ENCODE data around the gene RALGPS1. TPM values are rescaled to one million over a fixed set of nuclear protein-coding genes. Genes with fewer than 3 reads are reported as not detected.

Gene RALGPS1
- total and polyA plus RNA-seq, 2 of the 8 experiments (the other 6 are each of a cell fraction or from before 2014, with no cell fraction given) = 20.0 to 23.5 TPM

- TF ChIP-seq CHD7 (IDR thresholded peaks at IDR 0.05; ENCODE audit: insufficient replicate concordance, low read length) (no peak), RAD21 (IDR thresholded peaks at IDR 0.05 in 1 of 2, conservative IDR thresholded peaks at IDR 0.05 in 1 of 2; ENCODE audit: low read depth in 2 of 2, low read length in 2 of 2) (no peak), SIX5 (IDR thresholded peaks at IDR 0.05; ENCODE audit: low read depth, low read length) (no peak), ATF3 (IDR thresholded peaks at IDR 0.05; ENCODE audit: insufficient read depth, low read depth, low read length) (no peak), KDM1A (IDR thresholded peaks at IDR 0.05; ENCODE audit: borderline replicate concordance, low read length) (no peak), RNF2 (IDR thresholded peaks at IDR 0.05; ENCODE audit: borderline replicate concordance, low read depth, low read length, missing control alignments, poor library complexity, severe bottlenecking) (no peak), SUZ12 (IDR thresholded peaks at IDR 0.05; ENCODE audit: low read length) (no peak), TCF12 (IDR thresholded peaks at IDR 0.05; ENCODE audit: low read depth, low read length) (no peak), KDM4A (IDR thresholded peaks at IDR 0.05; ENCODE audit: low read depth, low read length, severe bottlenecking) (no peak)
These were observed 278.2 kb downstream of the RALGPS1 start (continued) for GRCh38 chr9:127192744-127193143.

Measured in H1 (cell line).